ENCODE data around the gene ZBTB21. TPM values are rescaled to one million over a fixed set of nuclear protein-coding genes. Genes with fewer than 3 reads are reported as not detected.

The ZBTB21 gene
- total and polyA plus RNA-seq, 10 donors, result 1.9 to 21.7 (median 14.0) TPM

- Histone ChIP-seq H3K27me3 (replicated peaks in 1 of 7) (peaks cover 0 to 9% (median 0%) of the 10 kb centered on the region in 7 donors), H3K27ac (no peak overlapping the region), H3K9me3 (peaks cover 0 to 3% (median 0%) of the 10 kb centered on the region in 8 donors), H3K36me3 (no peaks in the 10 kb centered on the region), H3K4me3 (no peak overlapping the region), H3K4me1 (peaks cover 5 to 33% (median 22%) of the 10 kb centered on the region in 6 donors)
- intact Hi-C loops (cut with DNase I; ENCODE audit: low total_unique reads), result no loop called here
- no peak for DNase-seq
- 93 to 97% (median 96%) methylated on average over 9 of the region's 9 CpGs for WGBS, 5 donors
- TF ChIP-seq, protein P1, sequence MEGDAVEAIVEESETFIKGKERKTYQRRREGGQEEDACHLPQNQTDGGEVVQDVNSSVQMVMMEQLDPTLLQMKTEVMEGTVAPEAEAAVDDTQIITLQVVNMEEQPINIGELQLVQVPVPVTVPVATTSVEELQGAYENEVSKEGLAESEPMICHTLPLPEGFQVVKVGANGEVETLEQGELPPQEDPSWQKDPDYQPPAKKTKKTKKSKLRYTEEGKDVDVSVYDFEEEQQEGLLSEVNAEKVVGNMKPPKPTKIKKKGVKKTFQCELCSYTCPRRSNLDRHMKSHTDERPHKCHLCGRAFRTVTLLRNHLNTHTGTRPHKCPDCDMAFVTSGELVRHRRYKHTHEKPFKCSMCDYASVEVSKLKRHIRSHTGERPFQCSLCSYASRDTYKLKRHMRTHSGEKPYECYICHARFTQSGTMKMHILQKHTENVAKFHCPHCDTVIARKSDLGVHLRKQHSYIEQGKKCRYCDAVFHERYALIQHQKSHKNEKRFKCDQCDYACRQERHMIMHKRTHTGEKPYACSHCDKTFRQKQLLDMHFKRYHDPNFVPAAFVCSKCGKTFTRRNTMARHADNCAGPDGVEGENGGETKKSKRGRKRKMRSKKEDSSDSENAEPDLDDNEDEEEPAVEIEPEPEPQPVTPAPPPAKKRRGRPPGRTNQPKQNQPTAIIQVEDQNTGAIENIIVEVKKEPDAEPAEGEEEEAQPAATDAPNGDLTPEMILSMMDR (IDR thresholded peaks at IDR 0.05 in 8 of 11, conservative IDR thresholded peaks at IDR 0.05 in 3 of 11), result no peak
- TF ChIP-seq POLR2AphosphoS5 (IDR thresholded peaks at IDR 0.05) (no peak), POLR2A (IDR thresholded peaks at IDR 0.05) (no peak)
These were observed 2.2 kb upstream of the ZBTB21 start for GRCh38 chr21:42012344-42012743.

GRCh38 chr21:42010507-42011495 lies 641 bp upstream of the ZBTB21 start:
- 1% methylated on average over 44 to 120 of the region's 120 CpGs for WGBS, 5 donors
- peak; percentile 95 for DNase-seq
- Histone ChIP-seq H3K4me1 (peaks cover 5 to 33% (median 23%) of the 10 kb centered on the region in 6 donors), H3K36me3 (no peaks in the 10 kb centered on the region), H3K9me3 (peaks cover 0 to 3% (median 0%) of the 10 kb centered on the region in 8 donors), H3K4me3 (peak overlapping the region; percentile 66 to 94 (median 72)), H3K27ac (peak overlapping the region; percentile 96 to 99 (median 98)), H3K27me3 (replicated peaks in 1 of 7) (peaks cover 0 to 9% (median 0%) of the 10 kb centered on the region in 7 donors)
- no peak for TF ChIP-seq POLR2A (IDR thresholded peaks at IDR 0.05)
- TF ChIP-seq, protein P1 (IDR thresholded peaks at IDR 0.05 in 8 of 11, conservative IDR thresholded peaks at IDR 0.05 in 3 of 11), result peak in 3 of 11 experiments; percentile 16 to 41 (median 33)
- intact Hi-C loops (cut with DNase I; ENCODE audit: low total_unique reads), result no loop called here

DNA sequence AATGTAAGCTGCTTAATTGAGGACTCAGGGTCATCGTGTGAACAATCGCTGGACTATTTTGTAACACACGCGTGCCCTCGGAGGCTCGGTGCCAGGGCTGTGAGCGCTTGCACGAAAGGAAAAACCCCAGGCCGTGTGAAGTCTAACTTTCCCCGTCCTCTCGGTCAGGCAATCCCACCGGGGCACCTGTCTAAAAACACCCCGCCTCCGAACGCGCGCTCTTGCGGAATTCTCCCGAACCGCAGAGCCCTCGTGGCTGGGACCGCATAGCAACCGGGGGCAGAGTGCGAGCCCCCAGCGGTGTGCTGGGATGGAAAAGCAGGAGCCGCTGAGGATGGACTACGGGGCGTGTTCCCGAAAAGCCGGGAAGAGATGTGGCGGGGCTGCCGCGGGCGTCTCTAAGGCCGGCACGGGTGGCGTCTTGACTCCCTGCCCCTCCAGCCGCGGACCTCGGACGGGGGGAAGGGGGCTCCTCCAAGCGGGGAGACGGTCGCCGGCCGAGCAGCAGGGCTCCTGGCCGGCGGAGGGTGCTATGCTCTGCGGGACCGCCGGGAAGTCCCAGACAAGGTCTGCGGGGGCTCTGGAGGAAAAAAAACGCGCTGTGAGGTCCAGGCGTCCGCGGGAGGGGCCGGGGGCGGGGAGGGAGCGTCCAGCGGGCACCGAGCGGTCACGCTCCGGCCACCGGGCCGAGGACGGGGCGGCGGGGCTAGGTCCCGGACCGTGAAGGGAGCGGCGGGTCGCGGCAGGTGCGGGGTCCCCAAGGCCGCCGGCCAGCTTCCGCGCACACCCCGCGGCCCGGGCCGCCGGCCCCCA lies 936 bp downstream of the ZBTB21 start:
- Histone ChIP-seq H3K4me1 (peaks cover 5 to 33% (median 23%) of the 10 kb centered on the region in 6 donors), H3K27ac (peak overlapping the region; percentile 96 to 99 (median 98)), H3K36me3 (no peaks in the 10 kb centered on the region), H3K27me3 (replicated peaks in 1 of 7) (peaks cover 0 to 9% (median 0%) of the 10 kb centered on the region in 7 donors), H3K4me3 (peak overlapping the region; percentile 66 to 94 (median 72)), H3K9me3 (no peaks in the 10 kb centered on the region)
- intact Hi-C loops (cut with DNase I; ENCODE audit: low total_unique reads), result loop anchor here (5.0 to 10.0 kb wide), 2 partner anchors 54 to 108 kb away; partner anchors contain the start of gene C2CD2
- DNase-seq, result peak; percentile 93
- TF ChIP-seq POLR2A (IDR thresholded peaks at IDR 0.05) (no peak), POLR2AphosphoS5 (IDR thresholded peaks at IDR 0.05) (peak; percentile 50 to 69 (median 61))
- TF ChIP-seq, protein P1 (IDR thresholded peaks at IDR 0.05 in 8 of 11, conservative IDR thresholded peaks at IDR 0.05 in 3 of 11), result peak in 8 of 11 experiments; percentile 32 to 63 (median 48)
- 0 to 1% (median 1%) methylated on average over 35 to 86 of the region's 86 CpGs for WGBS, 5 donors

Data from spleen (tissue), 11 donors.